GM15510 (cell line): ENCODE data around the gene DLG5.

ENCODE experiments used
- POLR2A ChIP-seq: IDR thresholded peaks from 3 replicates; pipeline ENCODE4 v1.6.1; 2011; ENCODE audit warnings: borderline replicate concordance; ENCODE audit not compliant: insufficient read length; ENCODE audit errors: extremely low read depth

DLG5 gene

DNA sequence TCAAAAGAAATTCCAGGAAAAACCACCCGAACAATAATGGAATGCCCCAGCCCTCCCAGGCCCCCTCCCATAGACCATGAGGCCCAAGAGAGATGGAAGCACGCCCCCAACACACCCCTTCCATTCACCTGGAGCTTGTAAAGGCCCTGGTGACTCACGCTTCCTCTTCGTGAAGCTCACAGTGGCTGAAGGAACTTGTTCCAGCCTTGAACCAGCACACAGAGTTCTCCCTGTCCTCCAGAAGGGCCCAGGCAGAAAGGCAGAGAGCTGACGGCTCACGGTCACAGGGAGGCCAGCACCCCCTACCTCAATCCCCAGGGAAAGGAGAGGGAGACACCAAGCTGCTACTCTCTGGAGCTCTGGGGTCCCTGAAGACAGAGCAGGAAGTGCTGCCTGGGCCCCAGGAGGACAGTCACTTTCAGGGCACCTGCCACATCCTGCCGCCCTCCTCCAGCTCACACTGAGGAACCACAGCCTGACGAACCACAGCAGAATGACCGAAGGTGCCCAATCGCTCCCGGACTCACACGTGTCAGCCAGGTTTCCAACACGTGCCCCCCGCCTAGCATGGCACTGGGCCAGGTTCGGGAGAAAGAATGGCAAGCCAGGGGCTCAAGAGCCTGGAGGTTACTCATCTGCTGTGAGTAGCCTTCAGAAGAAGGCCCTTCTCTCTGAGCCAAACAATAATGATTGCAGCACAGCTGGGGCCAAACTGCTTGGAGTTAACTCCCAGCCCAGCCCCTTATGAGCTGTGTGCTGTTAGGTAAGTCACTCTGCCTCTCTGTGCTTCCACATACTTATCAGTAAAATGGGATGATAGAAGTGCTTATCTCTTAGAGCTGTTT is 52.8 kb downstream of the DLG5 start:
- no peak for TF ChIP-seq POLR2A

DNA sequence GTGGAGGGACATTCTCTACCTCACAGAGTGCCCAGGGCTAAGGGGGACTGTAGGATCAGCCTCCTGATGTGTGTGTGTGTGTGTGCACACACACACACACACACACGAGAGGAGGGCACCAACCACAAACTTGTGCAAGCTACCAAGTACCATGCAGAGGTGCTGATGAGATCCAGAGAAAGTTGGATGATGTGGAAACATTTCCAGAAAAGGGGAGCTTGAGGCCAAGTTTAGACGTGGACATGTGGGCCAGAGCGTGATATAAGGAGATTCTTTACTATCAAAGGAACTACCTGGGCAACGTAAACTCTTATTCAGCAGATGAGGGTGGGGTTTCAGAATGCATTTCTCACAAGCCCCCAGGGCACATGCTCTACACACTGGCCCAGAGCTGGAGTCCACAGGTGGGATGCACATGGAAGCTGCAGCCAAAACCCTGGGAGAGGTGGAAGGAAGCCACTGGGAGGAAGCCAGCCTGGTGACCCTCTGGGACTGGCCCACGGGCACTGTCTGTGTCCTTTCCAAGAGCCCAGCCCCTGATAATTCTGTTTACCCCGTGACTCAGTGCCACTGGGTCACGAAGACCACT is 53.5 kb downstream of the DLG5 start:
- no peak for TF ChIP-seq POLR2A

DNA sequence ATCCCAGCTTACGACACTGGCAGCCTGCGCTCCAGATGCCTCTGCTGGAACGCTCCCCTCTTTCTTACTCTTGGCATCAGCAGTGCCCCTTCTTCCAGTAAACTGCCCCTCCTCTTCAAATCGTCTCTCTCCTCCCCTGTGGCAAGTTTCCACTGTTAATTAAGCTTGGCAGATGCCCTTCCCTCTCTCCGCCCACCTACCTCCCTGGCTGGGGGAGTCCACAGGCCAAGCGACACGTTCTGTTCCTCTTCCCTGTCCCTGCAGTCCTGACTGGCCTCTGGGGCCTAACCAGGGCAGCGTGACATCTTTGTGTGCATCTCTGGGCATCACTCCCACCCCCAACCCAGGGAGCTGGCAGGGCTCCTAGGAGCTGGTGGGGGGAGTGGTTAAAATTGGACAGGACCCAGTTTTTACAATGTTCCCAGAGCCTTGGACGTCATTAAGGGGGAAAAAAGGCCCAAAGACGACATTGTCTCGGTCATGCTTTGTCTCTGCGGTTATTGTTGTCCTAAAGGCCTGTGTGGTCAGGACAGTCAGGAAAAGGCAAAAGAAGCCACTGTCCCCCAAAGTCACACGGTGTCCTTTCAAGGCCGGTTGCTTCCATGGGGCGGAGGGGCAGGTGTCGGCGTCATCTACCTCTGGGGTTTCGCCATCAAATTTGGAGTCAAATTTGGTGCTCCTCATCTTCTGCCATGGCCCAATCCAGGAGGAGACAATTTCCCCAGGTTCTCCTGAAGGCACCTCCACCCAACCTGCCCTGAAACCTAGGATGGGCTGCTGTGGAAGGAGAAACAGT is 54.2 kb downstream of the DLG5 start:
- no peak for TF ChIP-seq POLR2A

DNA sequence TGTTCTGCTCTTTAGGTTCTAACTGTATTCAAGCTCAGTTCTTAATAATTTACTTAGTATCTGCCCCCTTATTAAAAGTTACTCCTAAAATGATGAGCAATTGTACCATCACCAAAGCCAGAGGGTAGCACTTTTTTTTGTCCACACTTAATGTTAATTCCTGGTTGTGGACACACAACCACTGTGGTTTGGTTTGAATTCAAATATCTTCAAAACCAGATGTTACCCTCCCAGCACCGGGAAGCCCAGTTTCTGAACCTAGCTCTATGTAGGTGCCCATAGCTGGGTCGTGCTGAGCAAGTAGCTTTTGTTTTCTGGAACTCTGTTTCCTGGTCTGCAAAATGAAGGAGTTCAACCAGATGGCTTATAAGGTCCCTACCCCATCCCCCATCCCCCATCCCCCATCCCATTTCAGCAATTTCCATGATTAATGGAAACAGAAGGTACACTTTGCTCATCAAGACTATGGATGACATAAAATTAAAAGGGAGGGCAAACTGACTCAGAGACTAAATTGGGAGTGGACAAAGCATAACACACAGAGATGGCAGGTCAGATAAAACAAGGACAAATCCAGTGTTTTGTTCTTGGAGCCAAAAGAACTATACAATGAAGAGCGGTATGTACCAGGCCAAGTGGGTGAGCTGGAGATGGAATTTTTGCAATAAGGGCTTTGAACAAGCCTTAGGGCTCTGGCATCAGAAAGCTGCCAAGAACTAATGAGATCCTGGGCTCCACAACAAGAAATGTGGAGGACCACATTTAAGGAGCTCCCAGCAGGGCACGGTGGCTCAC is 56.7 kb downstream of the DLG5 start:
- TF ChIP-seq POLR2A = no peak

DNA sequence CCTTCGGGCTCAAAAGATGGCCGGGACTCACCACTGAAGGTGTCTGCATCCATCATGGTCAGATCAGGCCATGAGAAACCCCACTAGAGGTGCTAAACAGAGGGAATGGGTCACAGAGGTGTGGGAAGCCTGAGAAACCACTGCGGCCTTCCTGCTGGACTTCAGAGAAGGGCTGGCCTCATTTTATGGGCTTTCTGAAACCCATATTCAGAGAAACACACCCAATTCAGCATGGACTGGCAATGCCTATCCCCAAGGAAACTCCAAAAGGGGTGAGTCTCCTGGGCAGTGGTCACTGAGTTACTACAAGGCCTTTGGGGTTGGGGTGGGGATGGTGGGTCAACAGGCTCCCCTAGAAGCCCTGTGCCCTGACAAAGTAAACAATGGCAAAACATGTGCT is 58.0 kb downstream of the DLG5 start:
- TF ChIP-seq POLR2A = no peak

DNA sequence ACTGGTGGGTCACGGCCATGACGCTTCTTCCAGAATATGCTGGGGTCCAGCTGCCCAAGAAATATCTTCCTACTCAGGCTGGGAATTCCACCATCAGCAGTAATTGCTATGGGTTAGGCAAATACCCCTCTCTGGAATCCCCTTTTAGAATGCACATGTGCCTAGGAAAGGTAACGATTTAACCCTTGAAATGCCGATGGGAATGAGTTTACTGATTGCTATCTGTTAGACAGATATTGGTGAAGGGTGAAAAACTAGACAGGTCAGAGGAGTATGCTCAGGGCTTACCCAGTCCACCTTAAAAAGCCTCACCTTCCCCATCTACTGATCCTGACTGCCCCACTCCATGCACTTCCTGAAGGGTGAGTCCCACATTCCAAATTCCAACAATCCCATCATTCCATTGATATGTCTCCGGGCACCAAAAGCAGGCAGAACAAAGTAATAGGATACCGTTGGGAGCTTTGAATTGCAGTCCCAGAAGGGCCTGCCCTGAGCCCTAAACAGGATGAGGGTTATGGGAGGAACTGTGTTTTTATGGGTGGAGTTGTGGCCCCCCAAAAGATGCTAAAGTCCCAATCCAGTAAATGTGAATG is 59.3 kb downstream of the DLG5 start:
- TF ChIP-seq POLR2A = no peak

DNA sequence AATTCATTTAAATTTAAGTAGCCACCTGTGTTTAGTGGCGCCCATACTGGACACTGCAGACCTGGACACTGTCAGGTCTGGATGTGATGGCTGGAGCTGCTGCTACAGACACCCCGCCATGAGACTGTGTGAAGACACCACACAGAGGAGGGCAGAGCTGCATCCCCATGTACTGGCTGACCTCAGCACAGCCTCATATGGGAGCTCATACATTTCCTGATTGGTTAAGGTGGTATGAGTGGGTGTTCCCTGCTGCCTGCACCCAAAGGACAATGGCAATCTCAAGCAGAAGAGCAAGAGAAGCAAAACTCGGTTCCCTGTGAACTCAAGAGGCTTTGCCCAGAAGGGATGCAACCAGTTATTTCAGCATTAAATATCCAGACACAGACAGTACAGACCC is 60.0 kb downstream of the DLG5 start:
- TF ChIP-seq POLR2A = no peak

DNA sequence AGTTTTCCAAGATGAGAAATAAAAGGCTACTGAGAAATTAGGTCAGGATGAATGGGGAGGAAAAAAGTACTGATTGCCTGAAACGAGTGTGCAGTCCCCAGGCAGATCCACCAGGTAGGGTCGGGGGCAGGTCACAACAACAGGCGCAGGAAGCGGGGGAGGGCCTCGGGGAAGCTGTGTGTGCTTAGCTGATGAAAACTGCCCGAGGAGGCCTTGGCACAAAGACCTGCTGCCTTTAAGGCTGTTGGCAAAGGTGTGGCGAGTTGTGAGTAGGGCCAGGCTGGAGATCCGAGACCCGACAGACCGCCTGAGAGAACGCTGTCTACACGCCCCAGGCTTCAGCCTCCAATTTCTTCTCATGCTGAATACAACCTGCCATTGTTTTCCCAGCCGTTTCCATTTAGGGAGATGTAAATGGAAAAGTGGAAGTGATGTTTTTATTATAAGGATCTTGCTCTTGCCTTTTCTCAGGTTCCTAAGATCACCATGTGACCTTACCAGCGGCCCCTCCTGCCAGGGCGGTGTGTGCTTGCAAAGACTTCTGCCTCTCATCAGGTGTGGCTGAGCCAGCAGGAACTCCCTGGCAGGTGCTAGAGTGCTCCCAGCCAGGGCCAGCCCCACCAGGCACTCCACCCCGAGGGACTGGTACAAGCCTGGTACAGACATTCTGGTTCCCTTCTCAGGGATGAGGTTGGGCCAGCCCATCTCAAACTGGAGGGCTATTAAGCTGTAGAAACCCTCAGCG is 60.8 kb downstream of the DLG5 start:
- no peak for TF ChIP-seq POLR2A

DNA sequence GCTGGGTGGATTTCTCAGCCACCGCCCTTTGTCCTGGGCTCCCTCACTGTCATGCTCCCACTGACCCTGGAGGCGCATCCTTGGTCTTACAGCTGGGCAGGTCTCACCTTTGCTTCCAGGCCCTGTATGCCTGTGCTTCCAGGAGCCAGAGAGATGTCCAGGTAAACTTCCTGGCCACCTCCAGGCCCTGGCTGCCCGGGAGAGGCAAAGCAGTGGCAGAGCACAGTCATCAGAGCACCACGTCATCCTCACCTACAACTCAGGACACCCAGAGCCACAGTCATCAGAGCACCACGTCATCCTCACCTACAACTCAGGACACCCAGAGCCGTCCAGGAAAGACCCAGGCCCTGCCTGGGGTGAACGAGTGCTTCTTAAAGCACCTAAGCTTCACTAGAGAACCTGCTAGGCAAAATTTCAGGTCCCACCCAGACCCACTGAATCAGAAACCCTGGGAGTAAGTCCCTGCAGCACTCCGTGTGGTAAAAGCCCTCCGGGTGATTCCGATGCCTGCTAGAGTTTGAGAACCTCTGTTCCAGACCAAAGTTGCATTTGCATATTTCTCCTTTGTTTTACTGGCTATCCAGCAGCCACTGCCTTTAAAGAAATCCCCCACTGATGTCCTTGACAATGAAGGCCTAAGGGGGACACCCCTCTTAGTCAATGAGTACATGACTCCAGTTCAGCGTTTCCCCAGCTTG is 62.3 kb downstream of the DLG5 start:
- no peak for TF ChIP-seq POLR2A

DNA sequence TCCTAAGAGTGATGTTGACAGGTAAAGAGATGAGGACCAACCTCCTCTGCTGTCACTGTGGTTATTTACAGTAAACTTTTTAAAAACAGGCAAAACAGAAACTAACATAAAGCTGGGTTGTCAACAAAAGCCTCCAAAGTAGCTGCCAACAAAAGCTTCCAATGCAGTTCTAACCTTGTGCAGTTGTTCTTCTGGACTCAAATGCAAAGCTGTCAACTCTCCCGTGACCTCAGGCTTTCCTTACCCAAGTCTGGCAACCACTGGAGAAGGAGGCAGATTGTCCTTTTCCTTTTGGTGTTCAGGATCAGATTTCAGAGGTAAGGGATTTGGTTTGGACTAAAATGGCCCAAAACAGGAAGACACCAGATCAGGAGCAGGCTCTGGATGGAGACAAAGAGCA is 63.1 kb downstream of the DLG5 start:
- TF ChIP-seq POLR2A = no peak

DNA sequence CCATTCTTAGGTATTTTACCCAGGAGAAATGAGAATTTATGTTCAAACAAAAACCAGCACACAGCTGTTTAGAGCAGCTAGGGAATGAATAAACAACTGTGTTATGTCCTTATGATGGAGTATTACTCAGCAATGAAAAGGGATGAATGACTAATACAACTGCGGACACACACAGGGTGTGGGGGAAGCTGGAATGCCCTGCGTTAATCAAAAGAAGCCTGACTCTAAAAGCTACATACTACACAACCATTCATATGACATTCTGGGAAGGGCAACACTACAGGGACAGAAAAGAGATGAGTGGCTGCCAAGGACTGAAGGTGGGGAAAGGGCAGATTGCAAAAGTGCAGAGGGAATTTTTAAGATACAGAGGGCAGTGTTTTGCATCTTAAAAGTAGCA is 64.0 kb downstream of the DLG5 start:
- TF ChIP-seq POLR2A = no peak

DNA sequence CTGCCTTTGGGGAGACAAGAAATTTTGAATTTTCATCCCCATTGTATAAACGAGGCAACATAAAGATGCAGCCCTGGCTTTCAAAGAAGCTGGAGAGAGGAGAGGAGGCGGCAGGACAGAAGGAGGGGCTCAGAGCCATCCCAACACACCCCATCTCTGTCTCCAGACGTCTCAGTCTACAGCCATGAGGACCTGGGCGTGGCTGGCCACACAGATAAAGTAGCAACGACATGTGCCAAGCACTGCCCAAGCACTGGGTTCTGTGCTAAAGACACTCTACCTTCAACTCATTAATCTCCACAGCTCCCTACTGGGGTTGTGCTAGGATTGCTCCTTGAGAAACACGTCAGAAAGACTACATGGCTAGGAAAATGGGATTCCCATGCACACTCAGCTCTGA is 65.2 kb downstream of the DLG5 start:
- TF ChIP-seq POLR2A = no peak

DNA sequence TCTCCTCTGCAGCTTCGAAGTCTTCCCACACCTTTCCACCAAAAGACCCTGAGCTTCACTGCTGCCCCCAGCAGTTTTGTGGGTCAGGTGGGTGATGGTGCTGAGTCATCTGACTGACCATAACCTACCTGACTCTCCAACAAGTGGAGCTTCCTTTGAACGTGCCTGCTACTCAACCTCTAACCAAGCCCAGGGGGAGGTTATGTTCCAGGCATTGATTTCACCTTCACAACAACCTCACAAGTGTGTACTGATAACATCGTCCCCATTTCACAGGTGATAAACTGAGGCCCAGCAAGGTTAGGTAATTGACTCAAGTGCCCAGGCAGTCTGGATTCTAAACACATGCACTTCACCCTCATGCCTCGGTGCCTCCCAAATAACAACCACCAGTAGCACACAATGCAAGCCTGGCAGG is 66.7 kb downstream of the DLG5 start:
- TF ChIP-seq POLR2A = no peak

DNA sequence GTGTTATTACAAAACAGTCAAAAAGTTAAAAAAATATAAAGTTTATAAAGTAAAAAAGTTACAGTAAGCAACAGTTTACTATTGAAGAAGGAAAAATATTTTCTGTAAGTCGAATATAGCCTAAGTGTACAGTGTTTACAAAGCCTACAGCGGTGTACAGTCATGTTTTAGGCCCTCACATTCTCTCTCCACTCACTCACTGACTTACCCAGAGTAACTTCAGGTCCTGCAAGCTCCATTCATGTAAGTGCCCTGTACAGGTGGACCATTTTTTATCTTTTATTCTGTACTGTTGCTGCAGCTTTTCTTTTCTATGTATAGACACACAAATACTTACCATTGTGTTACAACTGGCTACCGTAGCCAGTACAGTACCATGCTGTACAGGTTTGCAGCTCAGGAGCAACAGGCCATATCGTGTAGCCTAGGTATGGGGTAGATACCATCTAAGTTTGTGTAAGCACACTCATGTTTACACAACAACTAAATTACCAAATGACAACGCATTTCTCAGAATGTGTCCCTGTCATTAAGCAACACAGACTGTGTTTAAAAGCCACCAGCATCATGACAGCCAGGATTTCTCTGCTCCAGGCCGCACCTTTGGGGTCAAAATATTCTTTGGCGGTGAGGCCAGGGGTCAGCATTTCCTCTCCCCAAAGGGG is 67.2 kb downstream of the DLG5 start:
- no peak for TF ChIP-seq POLR2A
